Neural progenitor cell (in vitro differentiated cells): ENCODE measurements around the gene PKD1. TPM values are rescaled to one million over a fixed set of nuclear protein-coding genes. Genes with fewer than 3 reads are reported as not detected.
A peak's percentile ranks its signal among the peaks of the same experiment; 100 is the strongest.

Experiments
- DNase-seq: peaks from one replicate; pipeline ENCODE4 v3.0.0-alpha.2; 2016; ENCODE audit warnings: low spot score
- H2AFZ ChIP-seq: fragments of 200-600 bp; sonication (generic); replicated peaks from 2 replicates; pipeline ENCODE4 v1.6.1; 2016; ENCODE audit warnings: antibody characterized with exemption
- H3F3A ChIP-seq: fragments of 200-600 bp; sonication (generic); 2 replicates; pipeline ENCODE4 v1.6.1; 2016; ENCODE audit warnings: antibody characterized with exemption, low read depth
- H3K27ac ChIP-seq: fragments of 200-600 bp; sonication (generic); 2 replicates; pipeline ENCODE4 v1.5.1; 2016; ENCODE audit warnings: mild to moderate bottlenecking
- H3K27me3 ChIP-seq: fragments of 200-600 bp; sonication (generic); 2 replicates; pipeline ENCODE4 v1.6.1; 2016; ENCODE audit warnings: mild to moderate bottlenecking, moderate library complexity
- H3K36me3 ChIP-seq: fragments of 200-600 bp; sonication (generic); 2 replicates; pipeline ENCODE4 v1.5.1; 2016
- H3K4me1 ChIP-seq: fragments of 200-600 bp; sonication (generic); 2 replicates; pipeline ENCODE4 v1.6.1; 2016; ENCODE audit warnings: mixed run types
- H3K4me2 ChIP-seq: fragments of 200-600 bp; sonication (generic); 2 replicates; pipeline ENCODE4 v1.6.1; 2016
- H3K4me3 ChIP-seq: fragments of 200-600 bp; sonication (generic); 2 replicates; pipeline ENCODE4 v1.5.1; 2016
- H3K79me2 ChIP-seq: fragments of 200-600 bp; sonication (generic); 2 replicates; pipeline ENCODE4 v1.6.1; 2016; ENCODE audit warnings: low read depth
- H3K9ac ChIP-seq: fragments of 200-600 bp; sonication (generic); 2 replicates; pipeline ENCODE4 v1.6.1; 2016
- H3K9me3 ChIP-seq: fragments of 200-600 bp; sonication (generic); 2 replicates; pipeline ENCODE4 v1.5.1; 2016; ENCODE audit warnings: low read depth
- H4K20me1 ChIP-seq: fragments of 200-600 bp; sonication (generic); 2 replicates; pipeline ENCODE4 v1.6.1; 2016; ENCODE audit warnings: low read depth
- H3K27ac Mint-ChIP-seq: 3 replicates; pipeline ENCODE4 v1.8.0; 2021; ENCODE audit warnings: mixed read lengths
- H3K27me3 Mint-ChIP-seq: 2 replicates; pipeline ENCODE4 v1.8.0; 2022; ENCODE audit warnings: low read depth, mild to moderate bottlenecking, inconsistent platforms, moderate library complexity, mixed read lengths; ENCODE audit not compliant: insufficient read depth
- H3K36me3 Mint-ChIP-seq: 3 replicates; pipeline ENCODE4 v1.8.0; 2021; ENCODE audit warnings: mixed read lengths
- H3K4me1 Mint-ChIP-seq: 3 replicates; pipeline ENCODE4 v1.8.0; 2021; ENCODE audit warnings: mixed read lengths
- H3K4me3 Mint-ChIP-seq: 3 replicates; pipeline ENCODE4 v1.8.0; 2021; ENCODE audit warnings: mild to moderate bottlenecking, moderate library complexity, mixed read lengths
- H3K9me3 Mint-ChIP-seq: 3 replicates; pipeline ENCODE4 v1.8.0; 2020; ENCODE audit warnings: mixed read lengths
- EZH2 ChIP-seq: fragments of 200-600 bp; sonication (generic); IDR thresholded peaks from 2 replicates; pipeline ENCODE4 v1.6.1; 2017; ENCODE audit warnings: antibody characterized with exemption, mild to moderate bottlenecking, moderate library complexity
- EZH2phosphoT487 ChIP-seq: fragments of 200-600 bp; sonication (generic); IDR thresholded peaks from 2 replicates; pipeline ENCODE4 v1.6.1; 2017; ENCODE audit warnings: antibody characterized with exemption
- total RNA-seq: library from RNA; depleted of rRNA; stranded (reverse); fragments of >200 nt; gene quantifications from 2 replicates; pipeline ENCODE4 v1.2.3, GENCODE V29; 2015; ENCODE audit warnings: low replicate concordance
- TF ChIP-seq, protein P1 (sequence below): fragments of 200-600 bp; sonication (generic); IDR thresholded peaks from 2 replicates; pipeline ENCODE4 v1.5.1; 2017; ENCODE audit warnings: antibody characterized with exemption, mild to moderate bottlenecking

PKD1 gene
- total RNA-seq, 1 donor from 2014 or later = 16.9 TPM

DNA sequence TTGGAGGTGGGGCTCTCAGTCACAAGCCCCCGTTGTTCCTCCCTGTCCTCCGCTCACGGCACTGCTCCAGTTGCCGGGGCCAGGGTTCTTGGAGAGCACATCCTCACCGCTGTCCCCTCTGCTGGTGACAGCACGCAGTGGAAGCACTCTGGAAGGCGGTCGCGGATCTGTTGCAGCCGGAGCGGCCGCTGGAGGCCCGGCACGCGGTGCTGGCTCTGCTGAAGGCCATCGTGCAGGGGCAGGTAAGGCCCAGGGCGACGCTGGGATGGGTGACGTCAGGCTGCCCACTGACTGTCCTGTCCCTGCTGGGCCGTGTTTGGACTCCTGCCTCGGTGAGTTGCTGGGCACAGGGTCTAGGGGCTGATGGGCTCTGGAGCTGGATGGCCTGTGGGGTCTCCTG, 82.5 kb downstream of the PKD1 start:
- peaks cover 13% of the 10 kb centered on the region for H3K4me1 Mint-ChIP-seq
- Histone ChIP-seq H4K20me1 (no peaks in the 10 kb centered on the region), H3K27ac (no peak overlapping the region), H3K79me2 (peaks cover 10% of the 10 kb centered on the region), H3K9ac (no peak overlapping the region), H3K4me1 (peaks cover 7% of the 10 kb centered on the region), H3K4me2 (no peak overlapping the region), H3F3A (peaks cover 5% of the 10 kb centered on the region), H3K36me3 (no peaks in the 10 kb centered on the region), H2AFZ (no peak overlapping the region), H3K4me3 (no peak overlapping the region), H3K9me3 (no peaks in the 10 kb centered on the region), H3K27me3 (no peaks in the 10 kb centered on the region)
- no peaks in the 10 kb centered on the region for H3K9me3 Mint-ChIP-seq
- H3K27me3 Mint-ChIP-seq = no peaks in the 10 kb centered on the region
- no peak overlapping the region for H3K27ac Mint-ChIP-seq
- no peak overlapping the region for H3K4me3 Mint-ChIP-seq
- peaks cover 4% of the 10 kb centered on the region for H3K36me3 Mint-ChIP-seq
- DNase-seq = no peak
- TF ChIP-seq EZH2phosphoT487 = no peak
- TF ChIP-seq EZH2 = no peak
- TF ChIP-seq, protein P1, sequence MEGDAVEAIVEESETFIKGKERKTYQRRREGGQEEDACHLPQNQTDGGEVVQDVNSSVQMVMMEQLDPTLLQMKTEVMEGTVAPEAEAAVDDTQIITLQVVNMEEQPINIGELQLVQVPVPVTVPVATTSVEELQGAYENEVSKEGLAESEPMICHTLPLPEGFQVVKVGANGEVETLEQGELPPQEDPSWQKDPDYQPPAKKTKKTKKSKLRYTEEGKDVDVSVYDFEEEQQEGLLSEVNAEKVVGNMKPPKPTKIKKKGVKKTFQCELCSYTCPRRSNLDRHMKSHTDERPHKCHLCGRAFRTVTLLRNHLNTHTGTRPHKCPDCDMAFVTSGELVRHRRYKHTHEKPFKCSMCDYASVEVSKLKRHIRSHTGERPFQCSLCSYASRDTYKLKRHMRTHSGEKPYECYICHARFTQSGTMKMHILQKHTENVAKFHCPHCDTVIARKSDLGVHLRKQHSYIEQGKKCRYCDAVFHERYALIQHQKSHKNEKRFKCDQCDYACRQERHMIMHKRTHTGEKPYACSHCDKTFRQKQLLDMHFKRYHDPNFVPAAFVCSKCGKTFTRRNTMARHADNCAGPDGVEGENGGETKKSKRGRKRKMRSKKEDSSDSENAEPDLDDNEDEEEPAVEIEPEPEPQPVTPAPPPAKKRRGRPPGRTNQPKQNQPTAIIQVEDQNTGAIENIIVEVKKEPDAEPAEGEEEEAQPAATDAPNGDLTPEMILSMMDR = no peak

DNA sequence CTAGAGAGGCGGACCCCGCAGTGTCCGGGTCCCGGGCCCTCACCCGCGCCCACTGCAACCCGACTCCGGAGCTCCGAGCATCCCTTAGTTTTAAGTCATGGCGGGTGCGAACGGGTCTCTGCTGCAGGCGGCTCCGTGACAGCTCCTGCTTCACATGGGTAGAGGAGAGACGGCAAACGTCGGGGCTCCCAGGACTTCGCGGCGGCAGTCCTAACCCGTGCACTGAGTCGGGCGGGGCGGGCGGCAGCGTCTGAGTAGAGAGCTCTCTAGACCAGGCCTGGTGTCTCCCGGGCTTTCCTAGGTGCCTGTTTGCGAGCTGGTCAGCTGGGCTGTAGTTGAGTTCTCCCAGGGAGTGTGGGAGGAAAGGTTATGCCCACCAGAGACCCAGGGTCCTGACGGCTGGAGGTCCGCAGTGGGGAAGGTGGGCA, 87.6 kb downstream of the PKD1 start:
- no peaks in the 10 kb centered on the region for H3K36me3 ChIP-seq
- no peak for TF ChIP-seq EZH2
- peaks cover 12% of the 10 kb centered on the region for H3K4me1 ChIP-seq
- no peaks in the 10 kb centered on the region for H3K9me3 Mint-ChIP-seq
- peaks cover 19% of the 10 kb centered on the region for H3K4me1 Mint-ChIP-seq
- no peaks in the 10 kb centered on the region for H3K9me3 ChIP-seq
- H3K36me3 Mint-ChIP-seq = peaks cover 6% of the 10 kb centered on the region
- peak overlapping the region; percentile 83 for H3K4me3 ChIP-seq
- H3K79me2 ChIP-seq = peaks cover 22% of the 10 kb centered on the region
- H3K27ac Mint-ChIP-seq = no peak overlapping the region
- peak overlapping the region; percentile 93 for H3K4me3 Mint-ChIP-seq
- H3F3A ChIP-seq = peaks cover 4% of the 10 kb centered on the region
- no peaks in the 10 kb centered on the region for H3K27me3 ChIP-seq
- peak overlapping the region; percentile 74 for H2AFZ ChIP-seq
- no peak overlapping the region for H3K27ac ChIP-seq
- peaks cover 8% of the 10 kb centered on the region for H4K20me1 ChIP-seq
- H3K4me2 ChIP-seq = peak overlapping the region; percentile 97
- peak overlapping the region; percentile 56 for H3K9ac ChIP-seq
- peaks cover 2% of the 10 kb centered on the region for H3K27me3 Mint-ChIP-seq
- DNase-seq = peak; percentile 66

DNA sequence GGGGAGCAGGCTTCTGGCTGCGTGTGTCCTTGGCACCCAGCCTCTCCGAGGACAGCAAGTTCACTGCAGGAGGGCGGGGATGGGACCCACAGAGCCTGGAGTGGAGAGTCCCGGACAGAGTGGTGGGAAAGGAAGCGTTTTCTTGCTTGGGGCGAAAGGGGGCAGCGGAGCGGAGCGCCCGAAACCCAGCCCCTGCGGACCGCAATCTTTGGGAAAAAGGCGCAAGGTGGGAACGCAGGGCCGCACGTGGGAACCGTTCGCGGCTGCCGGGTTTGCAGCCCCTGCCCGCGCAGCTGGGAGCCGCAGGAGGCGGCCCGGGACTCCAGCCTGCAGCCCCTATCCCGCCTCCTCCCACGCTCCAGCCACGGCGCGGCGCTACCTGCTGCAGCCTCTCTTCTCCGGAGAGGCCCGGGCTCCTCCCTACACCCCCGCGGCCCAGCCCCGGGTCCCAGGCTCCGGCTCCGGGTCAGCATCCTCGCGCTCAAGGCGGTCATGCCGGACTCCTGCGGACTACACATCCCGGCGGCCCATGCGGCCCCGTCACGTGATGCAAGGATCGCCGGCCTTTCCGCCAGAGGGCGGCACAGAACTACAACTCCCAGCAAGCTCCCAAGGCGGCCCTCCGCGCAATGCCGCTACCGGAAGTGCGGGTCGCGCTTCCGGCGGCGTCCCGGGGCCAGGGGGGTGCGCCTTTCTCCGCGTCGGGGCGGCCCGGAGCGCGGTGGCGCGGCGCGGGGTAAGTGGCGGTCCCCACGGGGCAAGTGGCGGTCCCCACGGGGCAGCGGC, 88.2 kb downstream of the PKD1 start, which contains the start of the genes NTHL1 and TSC2:
NTHL1 (minus strand) TSS at position 505 of the 786 bp plus-strand sequence; CDS start at position 494, 11 bp downstream.
TSC2 (plus strand) TSS at position 656 of the 786 bp plus-strand sequence. CDS start 631 bp downstream, outside the sequence.
- H3K36me3 ChIP-seq = no peaks in the 10 kb centered on the region
- no peaks in the 10 kb centered on the region for H3K9me3 Mint-ChIP-seq
- peak; percentile 99 for DNase-seq

More for the DNA sequence above, 88.2 kb downstream of the PKD1 start, which contains the start of the genes NTHL1 and TSC2:
- peaks cover 4% of the 10 kb centered on the region for H3F3A ChIP-seq
- Mint-ChIP-seq H3K27ac (no peak within 1 kb of the TSS), H3K4me1 (peaks cover 19% of the 10 kb centered on the region), H3K4me3 (peak within 1 kb of the TSS; percentile 93), H3K27me3 (peaks cover 2% of the 10 kb centered on the region), H3K36me3 (peaks cover 5% of the 10 kb centered on the region)
- peaks cover 12% of the 10 kb centered on the region for H3K4me1 ChIP-seq
- H3K9me3 ChIP-seq = no peaks in the 10 kb centered on the region
- H2AFZ ChIP-seq = peak within 1 kb of the TSS; percentile 74
- peak within 1 kb of the TSS; percentile 56 for H3K9ac ChIP-seq
- H4K20me1 ChIP-seq = peaks cover 8% of the 10 kb centered on the region
- TF ChIP-seq, protein P1 = peak; percentile 25
- TF ChIP-seq EZH2phosphoT487 (no peak), EZH2 (peak; percentile 20)
- H3K79me2 ChIP-seq = peaks cover 22% of the 10 kb centered on the region
- peak within 1 kb of the TSS; percentile 97 for H3K4me2 ChIP-seq
- H3K4me3 ChIP-seq = peak within 1 kb of the TSS; percentile 83
- no peaks in the 10 kb centered on the region for H3K27me3 ChIP-seq
- H3K27ac ChIP-seq = no peak within 1 kb of the TSS
